Measurements from ENCODE around the gene AK9. TPM values are rescaled to one million over a fixed set of nuclear protein-coding genes. Genes with fewer than 3 reads are reported as not detected.
A peak's percentile ranks its signal among the peaks of the same experiment; 100 is the strongest.
"Not testable (repeated sequence)": the region's sequence is repeated elsewhere in the genome, so short reads cannot be mapped to it uniquely, and the experiment has no call there.

Gene AK9
- 2.3 and 3.8 TPM in 2 replicates for total RNA-seq (2014; rRNA removed; shearing (Covaris generic))

DNA sequence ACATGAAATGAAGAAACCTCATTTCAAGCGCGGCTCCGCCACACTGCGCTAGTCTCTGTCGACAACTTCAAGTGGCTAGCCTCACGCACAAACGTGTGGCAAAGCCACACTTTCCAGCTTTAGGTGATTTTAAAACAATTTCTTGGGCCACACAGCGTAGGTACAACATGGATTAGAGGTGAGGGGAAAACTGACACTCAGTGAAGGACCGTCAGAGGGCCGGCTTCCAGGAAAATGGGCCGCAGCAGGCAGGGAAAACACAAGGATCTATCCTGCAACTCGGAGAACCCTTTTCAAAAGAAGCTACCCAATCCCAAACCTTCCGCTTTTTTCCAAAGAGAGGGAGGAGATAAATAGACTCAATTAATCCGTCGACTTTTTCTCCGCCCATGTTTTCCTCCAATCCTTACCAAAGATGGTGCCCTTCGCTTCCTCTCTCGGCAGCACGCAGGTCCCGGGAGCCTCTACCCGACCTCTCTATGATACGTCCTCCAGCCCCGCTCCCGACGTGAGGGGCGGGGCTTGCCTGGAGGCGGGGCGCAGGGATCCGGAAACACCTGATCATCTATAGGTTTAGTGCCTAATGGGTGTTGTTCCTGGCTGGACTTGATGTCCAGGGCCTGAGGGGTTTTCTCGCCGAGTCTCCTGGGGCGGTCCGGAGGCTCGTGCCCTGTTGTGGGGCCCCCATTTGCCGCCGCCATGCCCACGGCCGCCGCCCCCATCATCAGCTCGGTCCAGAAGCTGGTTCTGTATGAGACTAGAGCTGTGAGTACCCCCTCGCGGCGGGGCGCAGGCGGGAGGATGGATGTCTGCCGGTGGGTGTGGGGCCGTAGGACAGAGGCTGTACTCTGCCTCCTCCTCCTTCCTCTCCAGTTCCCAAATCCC, at the start of gene AK9, which contains the start of gene FIG4:
TSS of gene AK9 (minus strand) at position 466 of the 885 bp plus-strand sequence. CDS start 15,457 bp downstream, outside the sequence.
TSS of gene FIG4 (plus strand) at position 560 of the 885 bp plus-strand sequence. CDS start at position 700, 140 bp downstream.
- DNase-seq (ENCODE audit: low read depth): peak; percentile 95

DNA sequence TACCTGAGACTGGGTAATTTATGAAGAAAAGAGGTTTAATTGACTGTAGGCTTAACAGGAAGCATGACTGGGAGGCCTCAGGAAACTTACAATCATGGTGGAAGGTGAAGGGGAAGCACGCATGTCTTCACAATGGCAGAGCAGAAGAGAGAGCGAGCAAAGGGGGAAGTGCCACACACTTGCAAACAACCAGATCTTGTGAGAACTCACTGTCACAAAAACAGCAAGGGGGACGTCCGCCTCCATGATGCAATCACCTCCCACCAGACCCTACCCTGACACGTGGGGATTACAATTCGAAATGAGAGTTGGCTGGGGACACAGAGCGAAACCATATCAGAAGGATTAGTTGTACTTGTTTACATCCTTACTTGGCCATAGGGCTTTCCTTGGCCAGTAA, 49.8 kb upstream of the AK9 start:
- DNase-seq (ENCODE audit: low read depth): no peak

DNA sequence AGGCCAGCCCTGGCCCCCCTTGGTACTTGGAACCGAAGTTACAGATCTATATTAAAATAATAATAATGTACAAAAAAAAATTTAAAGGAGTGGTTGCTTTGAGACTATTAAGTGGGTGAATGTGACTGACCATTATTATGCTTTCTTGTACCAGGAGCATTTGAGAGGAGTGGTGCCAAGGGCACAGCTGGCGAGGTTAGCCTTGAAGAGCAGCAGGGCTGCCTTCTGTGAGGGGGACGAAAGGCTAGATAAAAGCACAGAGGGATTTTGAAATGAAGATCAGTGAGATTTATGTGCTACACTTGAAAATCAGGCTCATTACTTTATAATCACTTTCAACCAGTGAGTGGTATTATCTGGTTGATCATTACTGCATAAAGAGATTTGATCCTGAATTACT, 48.7 kb upstream of the AK9 start:
- no peak for DNase-seq (ENCODE audit: low read depth)

DNA sequence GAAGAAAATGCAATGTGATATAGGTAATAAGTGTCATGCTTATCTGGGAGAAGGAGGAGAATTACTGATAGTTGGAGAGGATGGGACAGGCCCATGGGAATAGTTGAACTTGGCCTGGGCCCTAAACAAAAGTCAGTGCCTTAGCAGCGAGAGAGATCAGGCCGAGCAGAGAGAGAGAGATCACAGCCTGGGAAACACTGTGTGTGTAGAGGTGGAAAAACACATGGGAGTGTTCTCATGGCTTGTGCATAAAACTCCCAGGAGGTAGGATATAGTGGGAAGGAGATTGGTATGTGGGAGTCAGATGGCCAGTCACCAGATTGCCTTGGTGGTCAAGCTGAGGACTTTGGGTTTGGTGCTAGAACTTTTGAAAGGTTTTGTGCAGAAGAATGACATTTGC, 47.7 kb upstream of the AK9 start:
- DNase-seq (ENCODE audit: low read depth): no peak

DNA sequence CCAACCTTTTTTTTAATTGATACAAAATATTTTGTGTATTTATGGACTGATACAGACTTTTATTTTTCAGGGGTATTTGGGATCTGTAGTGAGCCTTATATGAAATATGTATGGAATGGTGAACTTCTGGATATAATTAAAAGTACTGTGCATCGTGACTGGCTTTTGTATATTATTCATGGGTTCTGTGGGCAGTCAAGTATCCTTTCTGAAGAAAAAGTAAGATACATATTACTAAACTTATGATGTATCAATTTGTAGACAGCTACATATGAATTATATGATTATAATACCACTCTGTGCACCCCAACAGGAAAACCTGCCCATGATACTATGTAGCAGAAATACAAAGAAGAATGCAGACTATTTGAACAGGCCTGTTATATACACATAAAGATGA, 47.3 kb upstream of the AK9 start:
- no peak for DNase-seq (ENCODE audit: low read depth)

DNA sequence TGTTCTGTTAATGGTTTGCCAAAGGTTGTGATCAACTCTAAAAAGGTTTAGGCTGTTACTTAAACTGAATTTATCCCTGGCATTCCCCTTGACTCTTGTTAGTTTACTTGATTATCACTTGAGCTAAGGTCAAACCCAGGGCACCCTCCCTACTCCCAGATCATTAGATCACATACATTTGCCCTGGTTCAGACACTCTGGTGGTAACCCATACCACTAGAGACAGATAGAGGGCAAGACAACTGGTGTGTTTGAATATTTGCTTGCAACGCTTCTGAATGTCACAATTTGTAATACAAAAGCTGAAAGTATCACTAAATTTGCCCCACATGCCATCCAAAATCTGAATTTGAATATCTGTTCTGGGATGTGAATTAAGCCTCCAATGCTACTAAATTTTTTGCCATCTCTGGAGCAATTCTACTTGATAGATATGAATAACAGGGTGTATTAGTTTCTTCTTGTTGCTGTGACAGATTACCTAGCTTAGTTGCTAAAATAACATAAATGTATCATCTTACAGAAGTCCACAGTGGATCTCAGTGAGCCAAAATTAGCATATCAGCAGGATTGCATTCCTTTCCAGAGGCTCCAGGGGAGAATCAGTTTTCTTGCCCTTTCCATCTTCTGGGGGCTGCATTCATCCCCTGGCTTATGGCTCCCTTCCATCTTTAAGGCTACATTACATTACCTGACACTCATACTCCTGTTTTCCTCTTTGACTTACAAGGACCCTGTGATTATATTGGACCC, 45.4 kb upstream of the AK9 start:
- no peak for DNase-seq (ENCODE audit: low read depth)

DNA sequence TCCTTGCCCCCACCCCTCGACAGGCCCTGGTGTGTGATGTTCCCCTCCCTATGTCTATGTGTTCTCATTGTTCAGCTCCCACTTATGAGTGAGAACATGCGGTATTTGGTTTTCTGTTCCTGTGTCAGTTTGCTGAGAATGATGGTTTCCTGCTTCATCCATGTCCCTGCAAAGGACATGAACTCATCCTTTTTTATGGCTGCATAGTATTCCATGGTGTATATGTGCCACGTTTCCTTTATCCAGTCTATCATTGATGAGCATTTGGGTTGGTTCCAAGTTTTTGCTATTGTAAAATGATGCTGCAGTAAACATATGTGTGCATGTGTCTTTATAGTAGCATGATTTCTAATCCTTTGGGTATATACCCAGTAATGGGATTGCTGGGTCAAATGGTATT, 34.2 kb upstream of the AK9 start:
- not testable (repeated sequence) for DNase-seq (ENCODE audit: low read depth)

DNA sequence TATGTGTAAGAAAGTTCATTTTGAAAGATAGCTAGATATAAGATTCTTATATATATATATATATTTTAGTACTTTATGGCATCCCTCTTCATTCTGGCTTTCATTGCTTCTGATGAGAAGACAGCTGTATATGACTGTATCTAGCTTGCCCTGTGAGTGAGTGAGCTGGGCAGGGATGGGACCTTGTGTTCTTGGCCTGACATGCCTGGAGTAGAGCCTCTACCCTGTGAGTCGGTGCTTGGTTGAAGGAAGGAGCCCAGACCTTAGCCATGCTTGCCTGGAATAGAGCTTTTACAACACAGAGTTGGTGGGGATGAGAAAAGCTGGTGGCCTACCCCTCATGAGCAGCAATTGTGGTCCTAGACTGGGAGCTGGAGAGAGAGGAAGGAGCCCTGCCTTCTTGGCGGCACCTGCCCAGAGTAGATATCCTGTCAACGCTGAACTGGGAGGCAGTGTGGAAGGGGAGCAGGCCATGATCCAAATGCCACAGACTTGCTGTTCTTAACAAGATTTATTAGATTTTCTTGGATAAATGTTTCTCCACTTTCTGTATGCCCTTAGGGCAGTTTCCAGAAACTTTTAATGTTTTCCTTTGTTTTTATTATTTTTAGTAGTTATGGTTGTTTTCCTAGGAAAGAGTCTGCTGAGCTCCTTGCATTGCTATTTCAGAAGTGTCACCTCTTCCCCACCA, 31.7 kb upstream of the AK9 start:
- no peak for DNase-seq (ENCODE audit: low read depth)

DNA sequence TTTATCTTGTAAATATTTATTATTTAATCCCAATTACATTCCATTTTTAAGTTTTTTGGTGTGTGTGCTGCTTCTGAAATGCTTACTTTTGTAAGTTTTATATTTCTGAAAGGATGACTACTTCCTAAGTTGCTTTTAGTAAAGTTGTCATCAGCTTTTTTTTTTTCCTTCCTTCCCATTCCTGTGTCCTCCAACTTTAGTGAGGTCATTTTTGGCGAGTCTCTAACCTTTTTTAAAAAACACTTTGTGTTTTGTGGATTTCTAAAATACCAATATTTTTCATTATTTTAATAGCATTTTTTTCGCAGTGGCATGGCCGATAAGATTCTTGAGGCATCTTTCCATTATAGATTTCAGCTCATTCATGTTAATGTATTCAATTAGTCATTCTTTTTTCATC, 31.0 kb upstream of the AK9 start:
- DNase-seq (ENCODE audit: low read depth): no peak

DNA sequence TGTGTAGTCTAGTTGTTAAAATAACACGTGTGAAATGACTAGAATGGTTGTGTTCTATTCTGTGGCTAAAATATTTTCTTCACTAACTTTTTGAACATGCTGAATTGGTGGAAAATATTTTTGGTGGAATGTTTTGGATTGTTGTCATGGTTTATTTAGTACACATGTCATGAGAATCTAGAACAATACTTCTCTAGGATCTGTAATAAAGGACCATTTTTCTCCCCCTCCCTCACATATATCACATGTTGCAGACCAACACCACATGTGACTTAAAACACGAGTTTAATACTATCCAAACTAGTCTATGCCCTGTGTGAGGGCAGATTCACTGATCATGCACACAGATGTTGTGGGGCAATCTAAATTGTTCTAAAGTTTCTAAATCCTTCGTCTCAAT, 29.3 kb upstream of the AK9 start:
- no peak for DNase-seq (ENCODE audit: low read depth)

DNA sequence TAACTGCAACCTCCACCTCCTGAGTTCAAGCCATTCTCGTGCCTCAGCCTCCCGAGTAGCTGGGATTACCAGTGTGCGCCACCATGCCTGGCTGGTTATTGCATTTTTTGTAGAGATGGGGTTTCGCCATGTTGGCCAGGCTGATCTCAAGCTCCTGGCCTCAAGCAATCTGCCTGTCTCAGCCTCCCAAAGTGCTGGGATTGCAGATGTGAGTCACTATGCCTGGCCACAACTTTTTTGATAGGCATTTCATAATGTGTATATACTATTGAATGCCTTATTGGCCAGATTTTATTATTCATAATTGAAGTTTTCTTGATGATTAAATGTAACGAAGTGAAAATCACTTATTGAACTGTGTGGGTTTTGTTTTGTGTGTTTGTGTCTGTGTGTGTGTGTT, 28.0 kb upstream of the AK9 start:
- DNase-seq (ENCODE audit: low read depth): peak; percentile 9

DNA sequence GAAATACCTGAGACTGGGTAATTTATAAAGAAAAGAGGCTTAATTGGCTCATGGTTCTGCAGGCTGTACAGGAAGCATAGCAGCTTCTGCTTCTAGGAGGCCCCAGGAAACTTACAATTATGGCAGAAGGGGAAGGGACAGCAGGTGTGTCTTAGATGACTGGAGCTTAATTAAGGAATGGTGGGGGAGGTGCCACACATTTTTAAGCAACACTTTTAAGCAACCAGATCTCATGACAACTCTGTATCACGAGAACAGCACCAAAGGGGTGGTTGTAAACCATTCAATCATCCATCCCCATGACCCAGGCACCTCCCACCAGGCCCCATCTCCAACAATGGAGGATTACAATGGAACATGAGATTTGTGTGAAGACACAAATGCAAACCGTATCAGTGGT, 27.0 kb upstream of the AK9 start:
- no peak for DNase-seq (ENCODE audit: low read depth)

DNA sequence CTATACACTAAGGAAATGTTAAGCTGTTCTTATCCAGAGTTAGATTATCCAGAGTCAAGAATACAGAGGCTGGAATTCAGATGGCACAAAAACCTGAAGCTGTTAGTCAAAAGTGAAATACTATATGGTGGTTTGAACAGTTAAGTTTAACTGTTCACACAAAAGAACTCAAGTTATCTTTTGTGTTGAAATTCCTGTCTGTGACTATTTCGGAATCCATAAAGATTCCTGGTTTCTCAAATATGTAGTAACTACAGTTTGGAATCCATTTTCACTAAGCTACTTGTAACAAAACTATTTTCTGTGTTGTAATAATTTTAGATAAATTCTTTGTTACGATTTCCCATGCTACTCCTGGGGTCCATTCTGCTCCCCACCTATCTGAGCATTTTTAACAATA, 24.6 kb upstream of the AK9 start:
- DNase-seq (ENCODE audit: low read depth): no peak

DNA sequence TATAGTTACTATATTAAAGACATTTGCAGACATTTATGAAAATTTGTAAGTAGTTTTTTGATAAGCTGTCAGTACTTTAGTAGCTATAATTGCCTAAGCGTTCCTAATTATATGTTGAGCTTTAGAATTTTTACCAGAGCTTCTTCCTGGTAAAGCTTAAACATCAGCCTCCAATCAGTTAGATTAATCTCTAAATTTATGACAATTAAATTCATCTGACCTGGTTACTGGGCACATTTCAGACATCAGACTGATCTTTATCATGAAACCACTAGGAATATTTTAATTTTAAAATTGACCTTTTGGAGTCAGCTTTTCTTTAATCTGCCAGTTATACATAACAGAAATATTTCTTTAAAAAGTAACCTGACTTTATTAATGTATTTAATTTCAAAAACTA, 23.6 kb upstream of the AK9 start:
- DNase-seq (ENCODE audit: low read depth): no peak

DNA sequence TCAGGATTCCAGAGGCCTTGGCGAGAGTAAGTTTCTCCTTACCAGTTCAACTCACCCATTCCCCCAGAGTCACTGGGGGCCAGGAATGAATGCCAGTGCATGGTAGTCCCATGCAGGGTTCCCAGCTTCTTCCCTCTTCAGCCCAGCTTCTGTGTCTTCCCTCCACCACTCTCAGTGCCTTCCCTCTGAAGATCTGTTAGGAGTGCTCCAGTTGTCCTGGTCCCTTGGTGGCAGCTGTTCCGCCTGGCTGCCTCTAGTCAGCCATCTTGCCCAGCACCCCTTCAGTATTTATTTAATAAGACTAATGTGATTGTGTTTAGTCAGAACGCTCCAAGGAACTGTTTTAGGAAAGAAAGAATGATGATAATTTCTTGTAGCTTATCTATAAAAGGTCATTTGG, 23.2 kb upstream of the AK9 start:
- DNase-seq (ENCODE audit: low read depth): no peak

DNA sequence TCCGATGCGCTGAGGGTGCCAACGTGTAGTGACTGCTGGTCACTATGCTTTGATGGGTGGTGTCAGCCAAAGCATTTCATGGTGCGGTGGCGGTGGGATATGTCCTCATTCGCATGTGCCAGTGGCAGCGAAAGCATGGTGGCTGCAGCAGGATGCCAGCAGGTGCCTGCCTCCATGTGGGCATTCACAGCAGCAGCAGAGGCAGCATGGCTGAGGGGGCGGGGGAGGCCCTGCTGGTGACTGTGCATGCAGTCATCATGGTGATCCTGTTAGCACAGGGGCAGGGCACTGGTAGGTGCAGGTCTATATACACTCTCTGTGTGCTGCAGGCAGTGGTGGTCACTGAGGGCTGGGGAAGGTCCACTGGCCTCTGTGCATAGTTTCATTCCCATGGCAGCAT, 22.1 kb upstream of the AK9 start:
- peak; percentile 26 for DNase-seq (ENCODE audit: low read depth)

DNA sequence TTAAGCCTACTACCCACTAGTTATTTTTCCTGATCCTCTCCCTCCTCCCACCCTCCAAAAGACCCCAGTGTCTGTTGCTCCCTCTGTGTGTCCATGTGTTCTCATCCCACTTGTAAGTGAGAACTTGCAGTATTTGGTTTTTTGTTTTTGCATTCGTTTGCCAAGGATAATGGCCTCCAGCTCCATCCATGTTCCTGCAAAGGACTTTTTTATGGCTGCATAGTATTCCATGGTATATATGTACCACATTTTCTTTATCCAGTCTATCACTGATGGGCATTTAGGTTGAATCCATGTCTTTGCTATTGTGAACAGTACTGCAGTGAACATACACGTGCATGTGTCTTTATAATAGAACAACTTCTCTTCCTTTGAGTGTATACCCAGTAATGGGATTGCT, 17.1 kb upstream of the AK9 start:
- DNase-seq (ENCODE audit: low read depth): not testable (repeated sequence)

DNA sequence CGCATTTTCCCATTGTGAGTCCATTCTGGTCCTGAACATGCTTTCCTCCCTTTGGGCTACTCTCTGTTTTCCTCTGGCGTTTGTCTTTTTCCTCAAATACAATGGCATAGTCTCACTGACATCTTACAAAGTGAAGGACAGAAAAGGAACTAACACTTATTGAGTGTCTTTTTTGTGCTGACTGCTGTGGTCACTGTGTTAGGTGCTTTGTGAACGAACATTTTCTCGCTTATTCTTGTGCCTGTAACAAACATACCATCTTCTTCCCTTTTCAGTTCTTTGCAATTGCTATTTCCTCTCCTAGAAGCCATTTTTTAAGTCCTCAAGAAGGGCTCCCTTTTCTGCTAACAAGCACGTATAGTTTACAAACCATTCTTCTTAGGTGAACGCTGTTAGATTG, 15.5 kb upstream of the AK9 start:
- DNase-seq (ENCODE audit: low read depth): no peak

DNA sequence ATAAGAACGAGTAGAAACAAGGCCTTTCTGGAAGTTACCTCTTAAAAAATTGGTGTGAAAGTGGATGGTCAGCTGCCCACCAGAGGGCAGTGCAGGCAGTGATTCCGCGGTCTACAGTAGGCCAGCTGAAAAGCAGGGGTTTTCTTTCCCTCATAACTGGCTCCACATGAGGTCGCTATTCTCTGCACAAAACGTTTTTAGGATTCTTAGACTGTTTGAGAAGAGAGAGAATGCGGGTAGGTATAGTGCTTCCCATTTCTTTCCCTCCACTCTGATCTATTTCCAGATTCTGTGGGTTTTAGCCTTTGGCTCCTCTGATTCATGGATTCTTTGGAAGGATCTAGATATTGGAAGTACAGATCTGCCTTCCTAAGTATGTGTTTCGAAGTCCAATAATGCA, 14.3 kb upstream of the AK9 start:
- peak; percentile 82 for DNase-seq (ENCODE audit: low read depth)

DNA sequence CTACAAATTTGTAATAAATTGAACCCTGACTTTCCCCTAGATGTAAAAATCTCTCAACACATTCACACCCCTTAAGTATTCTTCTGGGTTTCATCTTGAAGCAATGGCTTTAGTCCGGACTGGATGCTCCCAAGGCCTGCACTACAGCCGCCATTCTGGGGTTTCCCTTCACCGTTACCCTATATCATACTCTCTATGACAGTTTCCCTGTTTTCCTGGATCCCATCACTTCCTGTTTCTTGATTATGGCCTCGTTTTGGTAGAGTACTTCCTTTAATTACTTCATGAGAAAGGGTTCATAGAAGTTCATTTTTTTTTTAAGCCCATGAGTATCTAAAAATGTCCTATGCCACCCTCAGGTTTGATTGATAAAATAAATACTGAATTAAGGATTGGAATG, 11.8 kb upstream of the AK9 start:
- no peak for DNase-seq (ENCODE audit: low read depth)

DNA sequence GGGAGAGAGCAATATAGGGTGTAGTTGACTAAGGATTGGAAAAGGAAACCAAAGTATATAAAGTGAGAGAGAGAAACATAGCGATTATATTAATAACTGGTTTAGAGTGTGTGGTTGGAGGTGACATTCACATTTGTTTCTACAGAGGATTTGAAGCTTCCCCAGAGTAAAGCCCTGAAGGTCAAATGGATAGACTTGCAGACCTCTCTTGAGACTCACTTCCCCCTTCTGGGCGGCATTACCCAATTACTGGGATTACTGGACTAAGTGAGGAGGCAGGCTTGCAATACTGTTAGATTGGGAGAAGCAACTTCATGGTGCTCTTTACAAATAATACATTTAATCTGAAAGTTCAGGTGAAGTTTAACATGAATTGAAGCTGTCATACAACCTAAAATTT, 10.8 kb upstream of the AK9 start:
- no peak for DNase-seq (ENCODE audit: low read depth)

DNA sequence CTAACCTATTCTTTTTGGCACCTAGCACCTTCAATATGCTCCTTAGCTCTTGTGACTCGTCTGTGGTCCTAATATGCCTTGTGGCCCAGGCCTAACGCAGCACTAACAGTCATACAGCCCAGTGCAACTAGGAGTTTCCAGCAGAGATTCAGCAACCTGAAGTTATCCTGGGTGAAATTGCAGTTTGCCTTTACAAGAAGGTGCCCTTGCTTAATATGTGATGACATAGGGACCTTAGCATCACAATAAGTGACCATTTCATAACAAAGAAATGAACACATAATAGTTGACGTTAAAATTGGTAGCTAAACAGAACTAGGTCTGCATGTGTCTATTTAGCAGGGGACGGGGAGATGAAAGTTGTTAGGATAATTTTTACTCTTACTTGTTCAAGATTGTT, 10.2 kb upstream of the AK9 start:
- DNase-seq (ENCODE audit: low read depth): no peak
